WTC11 (cell line): Measurements from ENCODE around the gene PRX. TPM values are rescaled to one million over a fixed set of nuclear protein-coding genes. Genes with fewer than 3 reads are reported as not detected.

Source experiments
- ATAC-seq: fragments of 200-7000 bp; cut with Tn5 transposase; 2 replicates; pipeline ENCODE4 v1.10.0; 2021; ENCODE audit warnings: mild to moderate bottlenecking, moderate library complexity
- CTCF ChIA-PET: fragments of 300-600 bp; sonication (Branson Sonifier 250); formaldehyde crosslinking; loops from one replicate; lab custom pipeline; 2021; ENCODE audit warnings: antibody characterized with exemption; lab: Charles Lee
- POLR2A ChIA-PET: fragments of 350-600 bp; sonication (Branson Sonifier 250); formaldehyde crosslinking; loops from one replicate; lab custom pipeline; 2021; ENCODE audit warnings: antibody characterized with exemption; lab: Charles Lee
- DNase-seq: peaks from one replicate; pipeline ENCODE4 v3.0.0; 2021; ENCODE audit warnings: low spot score
- H3K27ac Mint-ChIP-seq: 2 replicates; pipeline ENCODE4 v1.8.0; 2021; ENCODE audit warnings: mixed read lengths
- H3K27me3 Mint-ChIP-seq: 2 replicates; pipeline ENCODE4 v1.8.0; 2021; ENCODE audit warnings: low read depth, mild to moderate bottlenecking, moderate library complexity, mixed read lengths
- H3K36me3 Mint-ChIP-seq: 2 replicates; pipeline ENCODE4 v1.8.0; 2021; ENCODE audit warnings: mixed read lengths
- H3K4me1 Mint-ChIP-seq: 2 replicates; pipeline ENCODE4 v1.8.0; 2022; ENCODE audit warnings: mixed read lengths
- H3K4me3 Mint-ChIP-seq: 2 replicates; pipeline ENCODE4 v1.8.0; 2021; ENCODE audit warnings: mild to moderate bottlenecking, moderate library complexity, mixed read lengths
- H3K9me3 Mint-ChIP-seq: 2 replicates; pipeline ENCODE4 v1.8.0; 2021; ENCODE audit warnings: mixed read lengths
- CREB1 ChIP-seq: sonication (generic); formaldehyde crosslinking; IDR thresholded peaks from 2 replicates; pipeline ENCODE4 v1.8.0; 2023; ENCODE audit warnings: mild to moderate bottlenecking, missing genetic modification reagents
- E2F5 ChIP-seq: sonication (generic); formaldehyde crosslinking; IDR thresholded peaks from 2 replicates; pipeline ENCODE4 v1.8.1; 2022; ENCODE audit warnings: mild to moderate bottlenecking, moderate library complexity, missing genetic modification reagents
- ERG ChIP-seq: fragments of 250-450 bp; sonication (Bioruptor Pico); IDR thresholded peaks from 2 replicates; pipeline ENCODE4 v1.8.0; 2021; ENCODE audit warnings: mild to moderate bottlenecking
- FOXK1 ChIP-seq: sonication (generic); formaldehyde crosslinking; IDR thresholded peaks from 2 replicates; pipeline ENCODE4 v1.8.0; 2022; ENCODE audit warnings: mild to moderate bottlenecking, moderate library complexity, missing genetic modification reagents
- GABPB1 ChIP-seq: sonication (generic); formaldehyde crosslinking; IDR thresholded peaks from 2 replicates; pipeline ENCODE4 v1.8.1; 2023; ENCODE audit warnings: mild to moderate bottlenecking, missing genetic modification reagents
- GRHL2 ChIP-seq: fragments of 250-450 bp; sonication (Bioruptor Pico); IDR thresholded peaks from 2 replicates; pipeline ENCODE4 v1.8.0; 2022; ENCODE audit warnings: mild to moderate bottlenecking, moderate library complexity; ENCODE audit not compliant: insufficient replicate concordance, severe bottlenecking
- HMGA2 ChIP-seq: fragments of 250-450 bp; sonication (Bioruptor Pico); IDR thresholded peaks from 2 replicates; pipeline ENCODE4 v1.4.0; 2021; ENCODE audit warnings: mild to moderate bottlenecking, moderate library complexity
- IRF2 ChIP-seq: sonication (generic); formaldehyde crosslinking; IDR thresholded peaks from 2 replicates; pipeline ENCODE4 v1.8.0; 2022; ENCODE audit warnings: low read depth, missing genetic modification reagents, borderline replicate concordance
- NR2C2 ChIP-seq: sonication (generic); formaldehyde crosslinking; IDR thresholded peaks from 2 replicates; pipeline ENCODE4 v1.8.0; 2022; ENCODE audit warnings: mild to moderate bottlenecking, missing genetic modification reagents
- NR3C1 ChIP-seq: sonication (generic); formaldehyde crosslinking; conservative IDR thresholded peaks from 2 replicates; pipeline ENCODE4 v1.8.1; 2023; ENCODE audit warnings: low read depth, mild to moderate bottlenecking, missing genetic modification reagents
- RELA ChIP-seq: sonication (generic); formaldehyde crosslinking; IDR thresholded peaks from 2 replicates; pipeline ENCODE4 v1.8.1; 2022; ENCODE audit warnings: missing genetic modification reagents, mild to moderate bottlenecking, borderline replicate concordance
- TCF7 ChIP-seq: sonication (generic); formaldehyde crosslinking; IDR thresholded peaks from 2 replicates; pipeline ENCODE4 v1.8.0; 2022; ENCODE audit warnings: mild to moderate bottlenecking, low read depth, missing genetic modification reagents, moderate library complexity
- ZMAT4 ChIP-seq: fragments of 250-450 bp; sonication (Bioruptor Pico); IDR thresholded peaks from 2 replicates; pipeline ENCODE4 v1.9.0; 2021; ENCODE audit warnings: mild to moderate bottlenecking
- ZNF232 ChIP-seq: sonication (generic); formaldehyde crosslinking; IDR thresholded peaks from 2 replicates; pipeline ENCODE4 v1.8.0; 2022; ENCODE audit warnings: mild to moderate bottlenecking, missing genetic modification reagents
- ZNF416 ChIP-seq: fragments of 250-450 bp; sonication (Bioruptor Pico); IDR thresholded peaks from 2 replicates; pipeline ENCODE4 v1.9.0; 2021; ENCODE audit warnings: mild to moderate bottlenecking, inconsistent platforms
- ZNF423 ChIP-seq: fragments of 250-450 bp; sonication (Bioruptor Pico); IDR thresholded peaks from 2 replicates; pipeline ENCODE4 v2.1.2; 2022; ENCODE audit warnings: mild to moderate bottlenecking, moderate library complexity
- ZNF512 ChIP-seq: sonication (generic); formaldehyde crosslinking; IDR thresholded peaks from 2 replicates; pipeline ENCODE4 v1.8.1; 2022; ENCODE audit warnings: missing genetic modification reagents, borderline replicate concordance
- ZSCAN18 ChIP-seq: fragments of 250-450 bp; sonication (Bioruptor Pico); IDR thresholded peaks from 2 replicates; pipeline ENCODE4 v2.1.2; 2022; ENCODE audit warnings: mild to moderate bottlenecking, moderate library complexity
- total RNA-seq: library from RNA; stranded (reverse); gene quantifications from 3 replicates; pipeline ENCODE4 v1.2.3, GENCODE V29; 2021
- TF ChIP-seq, protein P1 (sequence below): sonication (generic); formaldehyde crosslinking; IDR thresholded peaks from 2 replicates; pipeline ENCODE4 v1.8.0; 2023; ENCODE audit warnings: mild to moderate bottlenecking, missing genetic modification reagents
- TF ChIP-seq, protein P2 (sequence below): sonication (generic); formaldehyde crosslinking; IDR thresholded peaks from 2 replicates; pipeline ENCODE4 v1.8.1; 2023; ENCODE audit warnings: mild to moderate bottlenecking, missing genetic modification reagents
- TF ChIP-seq, protein P3 (sequence below): sonication (generic); formaldehyde crosslinking; IDR thresholded peaks from 2 replicates; pipeline ENCODE4 v1.8.1; 2023; ENCODE audit warnings: mild to moderate bottlenecking, missing genetic modification reagents, borderline replicate concordance

Gene PRX
- total RNA-seq, 1 experiment from 2014 or later: 8.4 TPM

GRCh38 chr19:40383668-40384248, 29.4 kb downstream of the PRX start:
- Mint-ChIP-seq H3K4me3 (no peak overlapping the region), H3K4me1 (0 out of 2 replicates have a peak, but pooled peaks cover 4% of the 10 kb centered on the region), H3K9me3 (no peaks in the 10 kb centered on the region), H3K27me3 (no peaks in the 10 kb centered on the region), H3K36me3 (no peaks in the 10 kb centered on the region), H3K27ac (no peak overlapping the region)
- ChIA-PET CTCF (interaction anchor here (0.7 to 1.5 kb wide), 6 partner anchors 9 to 140 kb away, joined by 3 to 5 read pairs (median 4); partner anchors contain the start of genes C19orf47 and PLD3), POLR2A (no interaction called here)
- TF ChIP-seq NR3C1: no peak
- no peak for TF ChIP-seq TCF7 (CRISPR knock-in tag)
- TF ChIP-seq GRHL2 (CRISPR knock-in tag): no peak
- TF ChIP-seq E2F5: no peak
- TF ChIP-seq HMGA2: no peak
- no peak for TF ChIP-seq NR2C2 (CRISPR knock-in tag)
- TF ChIP-seq, protein P1, sequence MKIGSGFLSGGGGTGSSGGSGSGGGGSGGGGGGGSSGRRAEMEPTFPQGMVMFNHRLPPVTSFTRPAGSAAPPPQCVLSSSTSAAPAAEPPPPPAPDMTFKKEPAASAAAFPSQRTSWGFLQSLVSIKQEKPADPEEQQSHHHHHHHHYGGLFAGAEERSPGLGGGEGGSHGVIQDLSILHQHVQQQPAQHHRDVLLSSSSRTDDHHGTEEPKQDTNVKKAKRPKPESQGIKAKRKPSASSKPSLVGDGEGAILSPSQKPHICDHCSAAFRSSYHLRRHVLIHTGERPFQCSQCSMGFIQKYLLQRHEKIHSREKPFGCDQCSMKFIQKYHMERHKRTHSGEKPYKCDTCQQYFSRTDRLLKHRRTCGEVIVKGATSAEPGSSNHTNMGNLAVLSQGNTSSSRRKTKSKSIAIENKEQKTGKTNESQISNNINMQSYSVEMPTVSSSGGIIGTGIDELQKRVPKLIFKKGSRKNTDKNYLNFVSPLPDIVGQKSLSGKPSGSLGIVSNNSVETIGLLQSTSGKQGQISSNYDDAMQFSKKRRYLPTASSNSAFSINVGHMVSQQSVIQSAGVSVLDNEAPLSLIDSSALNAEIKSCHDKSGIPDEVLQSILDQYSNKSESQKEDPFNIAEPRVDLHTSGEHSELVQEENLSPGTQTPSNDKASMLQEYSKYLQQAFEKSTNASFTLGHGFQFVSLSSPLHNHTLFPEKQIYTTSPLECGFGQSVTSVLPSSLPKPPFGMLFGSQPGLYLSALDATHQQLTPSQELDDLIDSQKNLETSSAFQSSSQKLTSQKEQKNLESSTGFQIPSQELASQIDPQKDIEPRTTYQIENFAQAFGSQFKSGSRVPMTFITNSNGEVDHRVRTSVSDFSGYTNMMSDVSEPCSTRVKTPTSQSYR (CRISPR knock-in tag): no peak
- no peak for TF ChIP-seq ERG (CRISPR knock-in tag)
- no peak for TF ChIP-seq RELA
- no peak for TF ChIP-seq ZMAT4
- TF ChIP-seq, protein P2, sequence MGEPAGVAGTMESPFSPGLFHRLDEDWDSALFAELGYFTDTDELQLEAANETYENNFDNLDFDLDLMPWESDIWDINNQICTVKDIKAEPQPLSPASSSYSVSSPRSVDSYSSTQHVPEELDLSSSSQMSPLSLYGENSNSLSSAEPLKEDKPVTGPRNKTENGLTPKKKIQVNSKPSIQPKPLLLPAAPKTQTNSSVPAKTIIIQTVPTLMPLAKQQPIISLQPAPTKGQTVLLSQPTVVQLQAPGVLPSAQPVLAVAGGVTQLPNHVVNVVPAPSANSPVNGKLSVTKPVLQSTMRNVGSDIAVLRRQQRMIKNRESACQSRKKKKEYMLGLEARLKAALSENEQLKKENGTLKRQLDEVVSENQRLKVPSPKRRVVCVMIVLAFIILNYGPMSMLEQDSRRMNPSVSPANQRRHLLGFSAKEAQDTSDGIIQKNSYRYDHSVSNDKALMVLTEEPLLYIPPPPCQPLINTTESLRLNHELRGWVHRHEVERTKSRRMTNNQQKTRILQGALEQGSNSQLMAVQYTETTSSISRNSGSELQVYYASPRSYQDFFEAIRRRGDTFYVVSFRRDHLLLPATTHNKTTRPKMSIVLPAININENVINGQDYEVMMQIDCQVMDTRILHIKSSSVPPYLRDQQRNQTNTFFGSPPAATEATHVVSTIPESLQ (CRISPR knock-in tag): no peak
- no peak for TF ChIP-seq ZNF232 (CRISPR knock-in tag)
- TF ChIP-seq ZNF512: no peak
- ATAC-seq (no peak), DNase-seq (no peak)

DNA sequence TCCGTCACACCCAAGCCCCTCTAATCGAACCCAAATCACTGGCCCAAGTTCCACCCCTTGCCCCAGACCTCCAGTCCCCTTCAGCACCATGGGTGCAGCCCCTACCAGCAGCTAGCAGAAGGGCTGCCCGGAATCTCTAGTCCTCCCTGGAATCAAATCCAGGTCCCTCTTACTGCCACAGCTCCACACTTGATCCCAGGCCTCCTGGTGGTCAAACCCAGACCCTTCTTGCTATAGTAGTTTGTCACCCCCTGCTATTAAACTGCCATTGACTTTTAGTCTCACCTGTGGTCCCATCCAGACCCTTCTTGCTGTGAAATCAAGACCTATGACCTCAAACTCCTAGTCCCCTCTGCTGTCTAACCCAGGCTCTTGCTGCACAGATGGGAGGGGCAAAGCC, 31.9 kb downstream of the PRX start:
- ATAC-seq (peak; percentile 71), DNase-seq (no peak)
- POLR2A ChIA-PET: no interaction called here
- Mint-ChIP-seq H3K4me1 (0 out of 2 replicates have a peak, but pooled peaks cover 4% of the 10 kb centered on the region), H3K9me3 (no peaks in the 10 kb centered on the region), H3K36me3 (no peaks in the 10 kb centered on the region), H3K4me3 (no peak overlapping the region), H3K27me3 (no peaks in the 10 kb centered on the region), H3K27ac (peak overlapping the region; percentile 45; the same call in 1 of the 2 replicates)
- CTCF ChIA-PET: interaction anchor here (0.7 to 3.3 kb wide), 12 partner anchors 9 to 164 kb away, joined by 3 to 28 read pairs (median 4); partner anchors contain the start of gene SERTAD1
- no peak for TF ChIP-seq IRF2 (CRISPR knock-in tag)
- TF ChIP-seq ZSCAN18: no peak
- TF ChIP-seq, protein P3, sequence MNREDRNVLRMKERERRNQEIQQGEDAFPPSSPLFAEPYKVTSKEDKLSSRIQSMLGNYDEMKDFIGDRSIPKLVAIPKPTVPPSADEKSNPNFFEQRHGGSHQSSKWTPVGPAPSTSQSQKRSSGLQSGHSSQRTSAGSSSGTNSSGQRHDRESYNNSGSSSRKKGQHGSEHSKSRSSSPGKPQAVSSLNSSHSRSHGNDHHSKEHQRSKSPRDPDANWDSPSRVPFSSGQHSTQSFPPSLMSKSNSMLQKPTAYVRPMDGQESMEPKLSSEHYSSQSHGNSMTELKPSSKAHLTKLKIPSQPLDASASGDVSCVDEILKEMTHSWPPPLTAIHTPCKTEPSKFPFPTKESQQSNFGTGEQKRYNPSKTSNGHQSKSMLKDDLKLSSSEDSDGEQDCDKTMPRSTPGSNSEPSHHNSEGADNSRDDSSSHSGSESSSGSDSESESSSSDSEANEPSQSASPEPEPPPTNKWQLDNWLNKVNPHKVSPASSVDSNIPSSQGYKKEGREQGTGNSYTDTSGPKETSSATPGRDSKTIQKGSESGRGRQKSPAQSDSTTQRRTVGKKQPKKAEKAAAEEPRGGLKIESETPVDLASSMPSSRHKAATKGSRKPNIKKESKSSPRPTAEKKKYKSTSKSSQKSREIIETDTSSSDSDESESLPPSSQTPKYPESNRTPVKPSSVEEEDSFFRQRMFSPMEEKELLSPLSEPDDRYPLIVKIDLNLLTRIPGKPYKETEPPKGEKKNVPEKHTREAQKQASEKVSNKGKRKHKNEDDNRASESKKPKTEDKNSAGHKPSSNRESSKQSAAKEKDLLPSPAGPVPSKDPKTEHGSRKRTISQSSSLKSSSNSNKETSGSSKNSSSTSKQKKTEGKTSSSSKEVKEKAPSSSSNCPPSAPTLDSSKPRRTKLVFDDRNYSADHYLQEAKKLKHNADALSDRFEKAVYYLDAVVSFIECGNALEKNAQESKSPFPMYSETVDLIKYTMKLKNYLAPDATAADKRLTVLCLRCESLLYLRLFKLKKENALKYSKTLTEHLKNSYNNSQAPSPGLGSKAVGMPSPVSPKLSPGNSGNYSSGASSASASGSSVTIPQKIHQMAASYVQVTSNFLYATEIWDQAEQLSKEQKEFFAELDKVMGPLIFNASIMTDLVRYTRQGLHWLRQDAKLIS: no peak
- TF ChIP-seq GABPB1: no peak
- TF ChIP-seq ZNF423: no peak
- no peak for TF ChIP-seq ZNF416 (CRISPR knock-in tag)
- no peak for TF ChIP-seq FOXK1 (CRISPR knock-in tag)
- no peak for TF ChIP-seq CREB1
